ENCODE data around the gene KRT8.
"Not testable (repeated sequence)": the region's sequence is repeated elsewhere in the genome, so short reads cannot be mapped to it uniquely, and the experiment has no call there.

Gene KRT8

GRCh38 chr12:52901715-52902541 lies 2.9 kb downstream of the KRT8 start:
- no peak for DNase-seq

- no peak for DNase-seq
Observed at GRCh38 chr12:52900896-52901714, 3.8 kb downstream of the KRT8 start.

DNA sequence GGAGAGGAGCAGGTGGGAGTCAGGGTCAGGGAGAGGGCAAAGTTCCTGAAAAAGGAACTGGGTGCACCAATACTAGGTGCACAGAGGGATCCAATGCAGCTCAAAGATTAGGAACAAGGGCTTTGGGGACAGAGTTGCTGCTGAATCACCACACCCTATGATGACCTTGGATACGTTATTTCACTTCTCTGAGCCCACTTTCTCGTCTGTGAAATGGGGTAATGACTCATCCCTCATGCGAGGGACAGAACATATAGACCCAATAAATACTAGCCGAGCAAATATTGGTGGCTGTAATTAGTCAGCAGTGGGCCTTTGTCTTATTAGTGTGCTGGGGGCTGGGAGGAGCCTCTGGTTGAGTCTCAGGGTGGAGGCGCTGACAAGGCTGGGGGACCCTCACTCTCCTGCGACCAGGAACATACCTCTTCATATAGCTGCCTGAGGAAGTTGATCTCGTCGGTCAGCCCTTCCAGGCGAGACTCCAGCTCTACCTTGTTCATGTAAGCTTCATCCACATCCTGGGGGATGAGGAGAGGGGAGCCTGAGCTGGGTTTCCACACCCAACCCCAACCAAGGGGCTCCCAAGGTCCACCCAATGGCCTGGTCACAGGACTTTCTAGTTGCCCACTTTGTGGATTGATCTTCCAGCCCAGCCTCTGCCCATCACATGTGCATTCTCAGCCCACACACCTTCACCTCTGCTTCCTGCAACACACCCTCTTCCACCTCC lies 4.5 kb downstream of the KRT8 start:
- no peak for DNase-seq

DNA sequence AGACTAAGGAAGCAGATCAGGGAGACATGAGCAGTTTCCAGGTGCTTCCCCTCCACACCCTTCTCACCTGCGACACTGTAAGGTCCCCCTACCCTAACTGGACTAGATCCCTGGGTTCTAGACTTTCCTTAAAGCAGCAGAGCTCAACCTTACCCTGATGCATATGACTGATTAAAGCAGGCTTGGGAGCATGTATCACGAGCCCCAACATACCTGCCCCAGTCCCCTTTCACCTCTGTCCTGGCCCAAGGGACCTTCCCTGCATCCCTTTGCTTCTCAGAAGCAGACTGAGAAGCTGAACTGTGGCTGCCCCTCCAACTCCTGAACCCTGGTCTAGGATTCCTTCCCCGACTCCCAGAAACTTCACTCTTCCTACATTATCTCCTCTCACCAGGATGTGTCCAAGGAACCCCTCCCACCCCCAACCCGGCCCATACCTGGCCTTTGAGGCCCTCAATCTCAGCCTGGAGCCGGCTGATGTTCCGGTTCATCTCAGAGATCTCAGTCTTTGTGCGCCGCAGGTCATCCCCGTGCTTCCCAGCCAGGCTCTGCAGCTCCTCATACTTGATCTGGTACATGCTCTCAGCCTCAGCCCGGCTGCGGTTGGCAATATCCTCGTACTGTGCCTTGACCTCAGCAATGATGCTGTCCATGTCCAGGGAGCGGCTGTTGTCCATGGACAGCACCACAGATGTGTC lies 5.4 kb downstream of the KRT8 start:
- DNase-seq, result no peak

- no peak for DNase-seq
Observed at GRCh38 chr12:52896190-52897100, 8.4 kb downstream of the KRT8 start.

GRCh38 chr12:52895726-52896189 lies 9.1 kb downstream of the KRT8 start:
- DNase-seq, result no peak

DNA sequence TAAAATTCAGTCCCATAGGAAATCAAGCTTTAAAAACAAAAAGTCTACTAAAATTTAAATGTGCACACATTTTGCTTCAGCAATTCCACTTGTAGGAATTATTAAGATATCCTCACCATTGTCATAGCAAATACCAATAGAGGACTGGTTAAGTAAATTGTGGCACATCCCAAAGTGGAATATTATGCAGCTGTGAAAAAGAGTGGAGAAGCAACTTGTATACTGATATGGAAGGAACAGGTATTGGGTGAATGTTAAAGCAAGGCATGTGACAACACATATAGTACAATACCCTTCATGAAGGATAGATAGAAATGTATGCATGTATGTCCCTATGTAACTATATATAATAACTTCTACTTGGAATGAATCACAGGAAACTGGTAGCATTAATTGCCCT lies 11.9 kb downstream of the KRT8 start:
- DNase-seq, result no peak

DNA sequence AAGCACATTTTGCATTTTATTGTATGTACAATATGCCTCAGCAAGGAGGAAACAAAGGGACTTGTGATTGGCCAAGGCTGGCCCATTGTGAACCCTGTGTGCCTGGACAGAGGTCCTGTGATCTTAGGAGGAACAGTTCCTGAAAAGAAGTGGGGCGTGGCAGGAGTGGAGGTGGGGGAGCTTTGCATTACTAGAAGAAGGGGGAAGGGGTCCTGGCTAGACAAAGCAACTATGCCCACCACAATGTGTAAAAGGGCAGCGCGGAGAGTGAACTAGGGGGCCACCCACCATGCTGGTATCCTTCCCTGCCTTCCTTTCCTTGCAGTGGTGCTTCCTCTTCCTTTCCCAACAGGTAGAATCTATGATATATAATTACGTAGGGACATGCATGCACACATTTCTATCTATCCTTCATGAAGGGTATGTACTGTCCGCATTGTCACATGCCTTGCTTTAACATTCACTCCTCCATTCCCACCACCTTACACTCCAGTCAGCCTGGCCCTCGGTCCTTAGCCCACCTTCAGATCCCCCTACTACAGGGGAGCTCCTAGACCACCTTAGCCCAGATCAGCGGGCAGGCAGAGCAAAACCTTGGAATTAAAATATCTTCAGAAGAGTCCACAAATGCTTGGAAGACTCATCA lies 12.5 kb downstream of the KRT8 start:
- no peak for DNase-seq

DNA sequence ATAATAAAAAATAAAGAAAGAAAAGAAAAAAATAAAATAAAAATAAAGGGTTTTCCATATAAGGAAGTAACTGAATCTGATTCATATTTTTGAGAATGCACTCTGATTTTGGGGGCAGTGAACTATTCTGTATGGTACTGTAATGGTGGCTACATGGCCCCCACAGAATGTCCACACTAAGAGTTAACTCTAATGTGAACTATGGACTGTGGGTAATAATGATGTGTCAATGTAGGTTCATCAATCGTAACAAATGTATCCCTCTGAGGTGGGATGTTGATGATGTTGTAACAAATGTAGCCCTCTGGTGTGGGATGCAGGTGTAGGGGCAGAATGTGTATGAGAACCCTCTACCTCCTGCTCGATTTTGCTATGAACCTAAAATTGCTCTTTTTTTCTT lies 13.8 kb downstream of the KRT8 start:
- DNase-seq, result no peak

DNA sequence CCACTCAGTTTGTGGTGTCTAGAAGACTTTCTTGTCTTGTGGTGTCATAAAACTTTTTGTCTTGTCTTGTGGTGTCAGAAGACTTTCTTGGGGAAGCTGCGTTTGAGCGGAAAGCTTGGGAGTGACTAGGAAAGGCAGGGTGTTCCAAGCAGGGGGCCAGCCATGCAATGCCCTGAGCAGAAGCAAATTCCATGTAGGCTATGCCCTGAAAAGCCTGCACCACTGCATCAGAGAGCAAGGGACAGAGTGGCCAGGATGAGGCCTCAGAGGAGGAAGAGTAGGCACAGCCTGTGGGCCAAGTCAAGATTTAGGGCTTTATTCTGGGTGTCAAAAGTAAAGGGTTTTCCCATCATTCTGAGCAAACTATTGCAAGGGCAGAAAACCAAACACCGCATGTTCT lies 14.5 kb downstream of the KRT8 start:
- DNase-seq, result no peak

DNA sequence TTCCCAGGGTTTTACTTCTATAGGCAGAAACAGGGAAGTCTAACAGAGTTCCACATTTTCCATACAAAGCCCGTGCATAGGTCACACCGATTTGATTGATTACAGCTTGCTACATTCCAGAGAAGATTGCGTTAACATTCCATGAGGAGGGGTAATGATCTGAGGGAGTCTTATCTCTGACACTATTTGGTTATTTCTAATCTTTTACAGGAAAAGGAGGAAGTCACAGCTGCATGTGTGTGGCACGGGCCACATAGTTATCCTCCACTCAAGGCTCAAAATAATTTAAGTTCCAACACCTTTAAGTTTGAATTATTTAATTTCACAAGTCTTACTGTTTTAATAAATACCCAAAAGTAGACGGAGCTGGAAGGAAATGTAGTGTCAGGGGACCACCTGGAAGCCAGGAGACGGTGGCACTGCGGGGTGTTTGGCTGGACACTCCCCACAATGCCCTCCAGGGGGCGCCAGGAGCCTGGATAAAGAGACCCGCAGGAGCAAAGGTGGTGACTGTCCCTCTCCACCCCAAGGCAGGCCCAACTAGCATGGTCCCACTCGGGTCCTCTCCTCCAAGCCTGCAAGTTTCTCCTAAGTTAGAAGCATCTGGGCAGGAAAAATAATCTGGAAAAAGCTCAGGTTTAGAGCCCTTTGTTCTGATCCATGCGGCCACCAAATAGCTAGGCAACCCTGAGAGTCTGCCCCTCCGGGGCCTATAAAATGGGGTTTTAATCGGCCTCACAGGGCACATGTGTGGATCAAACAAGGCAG lies 20.2 kb downstream of the KRT8 start:
- peak; percentile 43 for DNase-seq

DNA sequence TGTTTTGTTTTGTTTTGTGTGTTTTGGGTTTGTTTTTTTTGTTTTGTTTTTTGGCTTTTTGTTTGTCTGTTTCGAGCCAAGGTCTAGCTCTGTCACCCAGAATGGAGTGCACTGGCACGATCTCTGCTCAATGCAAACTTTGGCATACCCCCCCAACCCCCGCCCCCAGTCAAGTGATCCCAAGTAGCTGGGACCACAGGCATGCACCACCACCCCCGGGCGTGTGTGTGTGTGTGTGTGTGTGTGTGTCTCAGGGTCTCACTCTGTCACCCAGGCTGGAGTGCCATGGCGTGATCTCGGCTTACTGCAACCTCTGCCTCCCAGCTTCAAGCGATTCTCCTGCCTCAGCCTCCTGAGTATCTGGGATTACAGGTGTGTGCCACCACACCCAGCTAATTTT lies 24.4 kb downstream of the KRT8 start:
- not testable (repeated sequence) for DNase-seq

GRCh38 chr12:52879394-52880351 lies 25.2 kb downstream of the KRT8 start:
- peak; percentile 85 for DNase-seq

DNA sequence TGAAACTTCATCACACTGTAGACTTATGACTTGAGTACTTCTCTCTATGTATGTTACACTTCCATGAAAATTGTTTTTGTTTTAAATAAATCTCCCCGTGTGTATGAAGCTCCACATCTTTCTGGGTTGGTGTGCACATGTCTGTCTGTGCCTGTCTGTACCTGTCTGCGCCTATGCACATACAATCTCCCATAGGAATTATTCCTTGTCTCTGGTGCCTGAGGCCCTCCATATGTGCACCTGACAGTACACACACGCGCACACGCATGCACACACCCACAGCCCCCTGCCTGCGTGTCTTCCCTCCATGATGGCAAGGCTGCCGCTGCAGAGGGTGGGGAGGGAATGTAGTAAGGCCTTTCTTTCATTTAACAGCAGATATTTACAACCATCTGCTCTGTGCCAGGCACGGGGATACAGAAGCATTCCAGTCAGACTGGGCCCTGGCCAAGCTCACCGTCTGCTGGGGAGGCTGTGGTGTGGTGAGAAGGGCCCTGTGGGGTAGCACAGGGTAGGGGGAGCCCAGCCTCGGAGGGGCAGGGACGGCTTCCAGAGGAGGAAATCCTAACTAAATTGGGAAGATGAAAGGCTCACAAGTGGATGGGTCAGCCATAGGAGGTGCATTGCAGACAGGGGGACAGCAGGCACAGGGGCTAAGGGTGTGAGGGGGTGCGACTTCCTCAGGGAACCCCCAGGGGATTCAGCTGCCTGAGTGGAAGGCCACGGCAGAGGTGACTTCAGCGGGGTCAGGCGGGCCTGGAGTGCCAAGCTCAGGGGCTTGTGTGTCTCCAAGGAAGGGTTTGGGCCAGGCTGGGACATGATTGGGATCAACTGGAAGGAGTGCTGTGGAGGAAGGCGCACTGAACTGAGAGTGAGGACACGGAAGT lies 26.1 kb downstream of the KRT8 start:
- DNase-seq, result no peak

DNA sequence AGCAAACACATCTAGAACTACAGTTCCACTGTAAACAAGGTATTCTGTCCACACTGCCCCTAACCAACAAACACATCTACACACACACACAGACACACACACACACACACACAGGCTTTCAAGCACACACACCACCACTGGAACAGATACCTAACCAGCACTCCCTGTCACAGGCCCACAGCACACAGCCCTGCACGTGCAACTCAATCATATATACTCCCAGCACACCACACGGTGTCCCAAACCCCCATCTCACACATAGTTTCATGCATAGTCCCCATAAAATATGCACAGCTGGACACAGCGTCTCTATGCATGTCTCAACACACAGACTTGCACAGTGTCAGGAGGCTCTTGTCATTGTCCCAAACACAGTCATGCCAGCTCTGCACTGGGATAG lies 27.6 kb downstream of the KRT8 start:
- no peak for DNase-seq

DNA sequence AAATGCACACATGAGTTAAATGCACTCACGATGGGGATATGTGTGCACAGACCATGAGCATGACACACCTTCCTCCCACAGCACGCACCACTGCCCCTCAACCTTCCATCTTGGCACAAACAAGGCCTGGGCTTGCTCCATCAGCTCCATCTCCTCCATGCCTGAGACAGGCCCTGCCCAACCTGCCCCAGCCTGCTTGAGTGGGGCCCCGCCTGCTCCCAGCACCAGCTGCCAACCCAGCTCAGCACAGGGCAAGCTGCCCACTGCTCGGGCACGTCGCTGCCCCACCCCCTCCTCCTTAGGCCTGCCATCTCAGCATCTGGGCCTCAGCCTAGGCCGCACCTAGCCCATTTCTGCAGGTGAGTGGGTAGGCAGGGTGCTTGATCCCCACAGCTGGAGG lies 28.5 kb downstream of the KRT8 start:
- DNase-seq, result no peak

- no peak for DNase-seq
Observed at GRCh38 chr12:52874573-52875435, 30.1 kb downstream of the KRT8 start.
